Kidney (tissue), 14 donors: Measurements from ENCODE around the gene CRIP2. TPM values are rescaled to one million over a fixed set of nuclear protein-coding genes. Genes with fewer than 3 reads are reported as not detected.

Experiments
- DNase-seq, 5 donors: peaks; one replicate each; pipeline ENCODE4 v3.0.0-alpha.2; 2013 to 2020
- FAIRE-seq: peaks from 2 replicates; lab custom pipeline; 2012; peaks lifted over from hg19 to GRCh38; lab: Jason Lieb, UNC
- H3K27ac ChIP-seq, 2 donors: one replicate each; pipeline ENCODE4 v1.7.0; 2013; ENCODE audit warnings: low read depth in 2 of 2, low read length in 2 of 2, inconsistent platforms in 1 of 2
- H3K27me3 ChIP-seq: one replicate; pipeline ENCODE4 v1.7.1; 2013; ENCODE audit warnings: low read length, inconsistent platforms; ENCODE audit not compliant: control insufficient read depth, insufficient read depth
- H3K36me3 ChIP-seq, 3 donors: one replicate each; pipeline versions ENCODE4 v1.7.0 to v1.7.1; 2013; ENCODE audit warnings: low read length in 3 of 3, control low read depth in 1 of 3, inconsistent platforms in 1 of 3; ENCODE audit not compliant: insufficient read depth in 3 of 3, control insufficient read depth in 2 of 3
- H3K4me1 ChIP-seq, 3 donors: one replicate each; pipeline versions ENCODE4 v1.7.0 to v1.7.1; 2013; ENCODE audit warnings: low read length in 3 of 3, inconsistent platforms in 1 of 3, low read depth in 1 of 3; ENCODE audit not compliant: control insufficient read depth in 2 of 3, insufficient read depth in 2 of 3
- H3K4me3 ChIP-seq, 3 donors: one replicate each; pipeline versions ENCODE4 v1.7.0 to v1.8.1; 2013; ENCODE audit warnings: low read length in 3 of 3, control low read depth in 1 of 3, inconsistent platforms in 1 of 3
- H3K9ac ChIP-seq, 3 donors: one replicate each; pipeline versions ENCODE4 v1.7.0 to v1.7.1; 2013; ENCODE audit warnings: low read length in 3 of 3, control low read depth in 1 of 3, inconsistent platforms in 1 of 3
- H3K9me3 ChIP-seq, 3 donors: one replicate each; pipeline versions ENCODE4 v1.7.0 to v1.7.1; 2013; ENCODE audit warnings: low read length in 3 of 3, control low read depth in 1 of 3, inconsistent platforms in 1 of 3; ENCODE audit not compliant: control insufficient read depth in 2 of 3, insufficient read depth in 1 of 3
- intact Hi-C: fragments of 100-400 bp; cut with DNase I; formaldehyde crosslinking; loops from one replicate; pipeline ENCODE4 v1.11.1; 2022
- polyA plus RNA-seq: library from polyadenylated mRNA; stranded (reverse); fragments of 350-450 nt; fragmentation: Illumina TruSeq; extraction: RNeasy Lipid Tissue Mini Kit (QIAGEN cat#74804); gene quantifications from one replicate; pipeline ENCODE4 v1.2.3, GENCODE V29; 2014; ENCODE audit warnings: low read depth, low replicate concordance; ENCODE audit not compliant: insufficient read depth
- total RNA-seq: library from RNA; stranded (reverse); fragmentation: NEBNext Ultra II Directional; extraction: Animal tissue kit (Norgen Biotek cat#: 25700); gene quantifications from one replicate; pipeline ENCODE4 v1.2.1, GENCODE V29; 2021
- TF ChIP-seq, protein P1 (sequence below): IDR thresholded peaks from 3 replicates; pipeline ENCODE4 v1.5.1; 2012; ENCODE audit warnings: mild to moderate bottlenecking, moderate library complexity, borderline replicate concordance; ENCODE audit not compliant: insufficient read depth; ENCODE audit errors: extremely low read depth
- donor health status: control.
- donor health status: control.
- donor health status: control.
- donor health status: control.
- donor health status: control.
- donor health status: DM: yes; HTN: yes; CAD: no.
- donor health status: Normal renal cell carcinoma (clear cell type).

Gene CRIP2
- total and polyA plus RNA-seq, 2 donors from 2014 or later = 338 to 357 TPM

DNA sequence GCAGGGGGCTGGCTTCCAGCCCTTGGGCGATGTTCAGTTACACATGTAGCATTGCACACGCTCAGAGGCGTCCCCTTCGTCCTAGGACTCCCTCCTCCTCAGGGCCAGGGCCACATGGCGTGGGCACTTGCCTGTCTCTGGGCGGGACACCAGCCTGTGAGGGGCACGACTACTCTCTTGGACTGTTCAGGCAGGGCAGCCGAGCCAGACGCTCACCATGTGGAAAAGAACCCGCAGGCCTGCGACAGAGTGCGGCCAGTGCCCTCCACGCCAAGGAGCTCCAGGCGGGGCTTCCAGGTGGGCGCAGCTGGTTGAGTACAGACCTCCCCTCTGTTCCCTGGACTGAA is 34.1 kb upstream of the CRIP2 start:
- peaks cover 0 to 2% (median 2%) of the 10 kb centered on the region in 3 donors for H3K36me3 ChIP-seq
- H3K9me3 ChIP-seq = no peaks in the 10 kb centered on the region
- intact Hi-C loops = no loop called here
- TF ChIP-seq, protein P1, sequence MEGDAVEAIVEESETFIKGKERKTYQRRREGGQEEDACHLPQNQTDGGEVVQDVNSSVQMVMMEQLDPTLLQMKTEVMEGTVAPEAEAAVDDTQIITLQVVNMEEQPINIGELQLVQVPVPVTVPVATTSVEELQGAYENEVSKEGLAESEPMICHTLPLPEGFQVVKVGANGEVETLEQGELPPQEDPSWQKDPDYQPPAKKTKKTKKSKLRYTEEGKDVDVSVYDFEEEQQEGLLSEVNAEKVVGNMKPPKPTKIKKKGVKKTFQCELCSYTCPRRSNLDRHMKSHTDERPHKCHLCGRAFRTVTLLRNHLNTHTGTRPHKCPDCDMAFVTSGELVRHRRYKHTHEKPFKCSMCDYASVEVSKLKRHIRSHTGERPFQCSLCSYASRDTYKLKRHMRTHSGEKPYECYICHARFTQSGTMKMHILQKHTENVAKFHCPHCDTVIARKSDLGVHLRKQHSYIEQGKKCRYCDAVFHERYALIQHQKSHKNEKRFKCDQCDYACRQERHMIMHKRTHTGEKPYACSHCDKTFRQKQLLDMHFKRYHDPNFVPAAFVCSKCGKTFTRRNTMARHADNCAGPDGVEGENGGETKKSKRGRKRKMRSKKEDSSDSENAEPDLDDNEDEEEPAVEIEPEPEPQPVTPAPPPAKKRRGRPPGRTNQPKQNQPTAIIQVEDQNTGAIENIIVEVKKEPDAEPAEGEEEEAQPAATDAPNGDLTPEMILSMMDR = no peak
- H3K4me3 ChIP-seq = no peak overlapping the region
- no peaks in the 10 kb centered on the region for H3K4me1 ChIP-seq
- FAIRE-seq (no peak), DNase-seq (peak in 1 of 5 donors; percentile 64)
- H3K27me3 ChIP-seq = no peaks in the 10 kb centered on the region
- no peak overlapping the region for H3K9ac ChIP-seq
- no peak overlapping the region for H3K27ac ChIP-seq

DNA sequence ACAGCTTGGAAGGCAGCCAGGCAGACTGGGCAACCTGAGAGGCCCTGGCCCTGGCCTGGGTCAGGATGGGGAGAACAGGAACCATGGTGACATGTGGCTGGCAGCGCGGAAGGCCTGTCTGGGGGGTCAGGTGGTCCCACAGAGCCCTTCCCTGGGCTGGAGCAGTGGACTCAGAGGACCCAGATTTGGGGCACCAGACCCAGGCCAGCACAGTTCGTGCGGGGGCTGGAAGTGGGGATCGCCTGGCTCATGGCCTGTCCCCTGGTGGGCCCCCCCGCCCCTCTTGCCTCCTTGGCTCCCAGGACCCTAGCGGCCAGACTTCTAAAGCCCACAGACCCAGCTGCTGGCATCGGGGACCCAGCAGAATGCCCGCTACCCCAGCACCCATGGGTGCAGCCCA is 33.6 kb upstream of the CRIP2 start:
- Histone ChIP-seq H3K4me3 (no peak overlapping the region), H3K27me3 (no peaks in the 10 kb centered on the region), H3K9me3 (no peaks in the 10 kb centered on the region), H3K9ac (no peak overlapping the region), H3K27ac (no peak overlapping the region), H3K36me3 (peaks cover 0 to 2% (median 2%) of the 10 kb centered on the region in 3 donors), H3K4me1 (no peaks in the 10 kb centered on the region)
- DNase-seq = peak in 1 of 5 donors; percentile 64
- intact Hi-C loops = no loop called here
- TF ChIP-seq, protein P1 = no peak
- no peak for FAIRE-seq

DNA sequence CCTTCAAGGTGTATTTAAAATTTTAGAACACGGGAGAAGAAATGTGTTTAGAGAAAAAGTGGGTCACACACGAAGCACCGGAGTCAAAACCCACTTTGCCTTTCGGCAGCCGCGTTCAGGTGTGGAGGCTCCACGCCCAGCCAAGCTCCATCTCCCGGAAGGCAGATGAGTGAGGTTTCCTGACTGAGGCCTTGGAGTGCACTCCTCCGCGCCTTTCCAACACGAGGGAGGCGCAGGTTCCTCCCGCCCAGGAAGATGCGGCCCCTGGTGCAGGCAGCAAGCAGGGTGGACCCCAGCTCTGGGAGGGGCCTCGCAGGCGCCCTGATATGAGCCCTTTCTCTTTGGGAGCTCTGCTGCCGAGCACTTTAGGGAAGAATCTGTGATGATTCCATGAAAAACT is 32.5 kb upstream of the CRIP2 start:
- FAIRE-seq = no peak
- Histone ChIP-seq H3K27me3 (no peaks in the 10 kb centered on the region), H3K4me3 (no peak overlapping the region), H3K9ac (no peak overlapping the region), H3K27ac (no peak overlapping the region), H3K36me3 (peaks cover 0 to 2% (median 2%) of the 10 kb centered on the region in 3 donors), H3K4me1 (no peaks in the 10 kb centered on the region), H3K9me3 (no peaks in the 10 kb centered on the region)
- DNase-seq = no peak
- intact Hi-C loops = no loop called here
- TF ChIP-seq, protein P1 = no peak

- intact Hi-C loops = no loop called here
- TF ChIP-seq, protein P1 = no peak
- H3K4me3 ChIP-seq = no peak overlapping the region
- DNase-seq (peak in 1 of 5 donors; percentile 64), FAIRE-seq (no peak)
- no peaks in the 10 kb centered on the region for H3K4me1 ChIP-seq
- no peaks in the 10 kb centered on the region for H3K27me3 ChIP-seq
- H3K36me3 ChIP-seq = peaks cover 0 to 2% (median 2%) of the 10 kb centered on the region in 3 donors
- H3K9ac ChIP-seq = no peak overlapping the region
- H3K27ac ChIP-seq = no peak overlapping the region
- no peaks in the 10 kb centered on the region for H3K9me3 ChIP-seq
These were observed 31.8 kb upstream of the CRIP2 start for GRCh38 chr14:105442834-105443233.
